ENCODE results near the gene STXBP5L.
"Not testable (repeated sequence)": the region's sequence is repeated elsewhere in the genome, so short reads cannot be mapped to it uniquely, and the experiment has no call there.

The STXBP5L gene

GRCh38 chr3:121362035-121362734 lies 454.2 kb downstream of the STXBP5L start:
- H3K27me3 ChIP-seq (ENCODE audit: low read depth, low read length) = no peaks in the 10 kb centered on the region

GRCh38 chr3:121388308-121388707 lies 480.3 kb downstream of the STXBP5L start:
- H3K9me3 ChIP-seq (ENCODE audit: control insufficient read depth in 1 of 2, low read length in 2 of 2); H3K36me3 ChIP-seq (ENCODE audit: control insufficient read depth in 1 of 2, insufficient read depth in 2 of 2, low read length in 2 of 2); H3K4me1 ChIP-seq (ENCODE audit: control insufficient read depth in 1 of 2, insufficient read depth in 2 of 2, low read length in 2 of 2); H3K27me3 ChIP-seq (ENCODE audit: low read depth, low read length); H3K4me3 ChIP-seq (ENCODE audit: low read depth in 1 of 2, low read length in 2 of 2); H3K27ac ChIP-seq (ENCODE audit: low read length): not testable (repeated sequence)

More at GRCh38 chr3:121362035-121362734, 454.2 kb downstream of the STXBP5L start:
- Histone ChIP-seq H3K36me3 (ENCODE audit: control insufficient read depth in 1 of 2, insufficient read depth in 2 of 2, low read length in 2 of 2) (no peaks in the 10 kb centered on the region), H3K4me3 (ENCODE audit: low read depth in 1 of 2, low read length in 2 of 2) (no peak overlapping the region), H3K4me1 (ENCODE audit: control insufficient read depth in 1 of 2, insufficient read depth in 2 of 2, low read length in 2 of 2) (no peaks in the 10 kb centered on the region), H3K9me3 (ENCODE audit: control insufficient read depth in 1 of 2, low read length in 2 of 2) (no peaks in the 10 kb centered on the region), H3K27ac (ENCODE audit: low read length) (no peak overlapping the region)

GRCh38 chr3:121395967-121396366 lies 488.0 kb downstream of the STXBP5L start:
- not testable (repeated sequence) for H3K36me3 ChIP-seq (ENCODE audit: control insufficient read depth in 1 of 2, insufficient read depth in 2 of 2, low read length in 2 of 2); H3K4me3 ChIP-seq (ENCODE audit: low read depth in 1 of 2, low read length in 2 of 2); H3K4me1 ChIP-seq (ENCODE audit: control insufficient read depth in 1 of 2, insufficient read depth in 2 of 2, low read length in 2 of 2); H3K27ac ChIP-seq (ENCODE audit: low read length); H3K27me3 ChIP-seq (ENCODE audit: low read depth, low read length); H3K9me3 ChIP-seq (ENCODE audit: control insufficient read depth in 1 of 2, low read length in 2 of 2)

DNA sequence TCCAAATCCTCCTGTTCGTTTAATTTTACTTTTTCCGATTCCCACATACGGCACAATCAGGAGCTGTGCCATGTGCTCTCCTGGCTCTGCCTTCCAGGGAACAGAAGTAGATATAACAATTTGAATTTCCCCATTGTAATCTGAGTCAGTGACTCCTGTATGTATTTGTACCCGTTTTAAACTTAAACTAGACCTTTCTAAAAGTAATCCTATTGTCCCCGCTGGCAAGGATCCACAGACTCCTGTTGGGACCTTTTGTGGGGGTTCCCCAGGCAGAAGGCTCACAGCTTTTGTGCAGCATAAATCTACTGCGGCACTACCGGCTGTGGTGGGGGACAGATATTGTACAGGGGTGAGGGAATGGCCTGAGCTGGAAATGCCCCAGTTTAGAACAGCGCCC lies 490.0 kb downstream of the STXBP5L start:
- not testable (repeated sequence) for H3K36me3 ChIP-seq (ENCODE audit: control insufficient read depth in 1 of 2, insufficient read depth in 2 of 2, low read length in 2 of 2); H3K27me3 ChIP-seq (ENCODE audit: low read depth, low read length); H3K4me1 ChIP-seq (ENCODE audit: control insufficient read depth in 1 of 2, insufficient read depth in 2 of 2, low read length in 2 of 2); H3K4me3 ChIP-seq (ENCODE audit: low read depth in 1 of 2, low read length in 2 of 2); H3K9me3 ChIP-seq (ENCODE audit: control insufficient read depth in 1 of 2, low read length in 2 of 2); H3K27ac ChIP-seq (ENCODE audit: low read length)

- Histone ChIP-seq H3K36me3 (ENCODE audit: control insufficient read depth in 1 of 2, insufficient read depth in 2 of 2, low read length in 2 of 2) (no peaks in the 10 kb centered on the region), H3K4me1 (ENCODE audit: control insufficient read depth in 1 of 2, insufficient read depth in 2 of 2, low read length in 2 of 2) (no peaks in the 10 kb centered on the region), H3K9me3 (ENCODE audit: control insufficient read depth in 1 of 2, low read length in 2 of 2) (peaks cover 0 to 4% of the 10 kb centered on the region in 2 donors), H3K27ac (ENCODE audit: low read length) (no peak overlapping the region), H3K4me3 (ENCODE audit: low read depth in 1 of 2, low read length in 2 of 2) (no peak overlapping the region), H3K27me3 (ENCODE audit: low read depth, low read length) (no peaks in the 10 kb centered on the region)
Observed at GRCh38 chr3:121399820-121400219, 491.8 kb downstream of the STXBP5L start.

DNA sequence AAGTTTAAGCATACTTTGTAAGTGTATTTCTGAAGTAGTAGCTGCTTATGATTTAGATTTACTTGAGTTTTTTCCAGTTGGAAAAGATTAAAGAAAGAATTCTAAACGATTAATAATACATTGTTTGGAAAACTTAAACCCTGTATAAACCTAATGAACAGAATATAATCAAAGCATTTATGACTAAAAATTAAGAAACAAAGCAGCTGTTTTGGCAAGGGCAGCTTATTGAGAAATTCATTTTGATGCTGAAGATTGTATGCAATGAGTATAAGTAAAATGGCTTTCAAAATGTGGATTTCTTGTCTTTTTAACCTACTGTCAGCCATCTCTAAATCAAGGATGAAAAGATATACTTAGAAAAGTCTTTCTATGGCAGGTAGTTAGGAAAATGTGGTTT lies 497.6 kb downstream of the STXBP5L start:
- Histone ChIP-seq H3K9me3 (ENCODE audit: control insufficient read depth in 1 of 2, low read length in 2 of 2) (no peaks in the 10 kb centered on the region), H3K27ac (ENCODE audit: low read length) (no peak overlapping the region), H3K36me3 (ENCODE audit: control insufficient read depth in 1 of 2, insufficient read depth in 2 of 2, low read length in 2 of 2) (no peaks in the 10 kb centered on the region), H3K4me3 (ENCODE audit: low read depth in 1 of 2, low read length in 2 of 2) (no peak overlapping the region), H3K4me1 (ENCODE audit: control insufficient read depth in 1 of 2, insufficient read depth in 2 of 2, low read length in 2 of 2) (no peaks in the 10 kb centered on the region), H3K27me3 (ENCODE audit: low read depth, low read length) (no peaks in the 10 kb centered on the region)

GRCh38 chr3:121411523-121411922 lies 503.5 kb downstream of the STXBP5L start:
- no peaks in the 10 kb centered on the region for H3K4me1 ChIP-seq (ENCODE audit: control insufficient read depth in 1 of 2, insufficient read depth in 2 of 2, low read length in 2 of 2)
- no peak overlapping the region for H3K4me3 ChIP-seq (ENCODE audit: low read depth in 1 of 2, low read length in 2 of 2)
- no peak overlapping the region for H3K27ac ChIP-seq (ENCODE audit: low read length)
- H3K36me3 ChIP-seq (ENCODE audit: control insufficient read depth in 1 of 2, insufficient read depth in 2 of 2, low read length in 2 of 2) = no peaks in the 10 kb centered on the region
- H3K9me3 ChIP-seq (ENCODE audit: control insufficient read depth in 1 of 2, low read length in 2 of 2) = no peaks in the 10 kb centered on the region
- H3K27me3 ChIP-seq (ENCODE audit: low read depth, low read length) = no peaks in the 10 kb centered on the region

GRCh38 chr3:121414924-121415323 lies 506.9 kb downstream of the STXBP5L start:
- no peaks in the 10 kb centered on the region for H3K4me1 ChIP-seq (ENCODE audit: control insufficient read depth in 1 of 2, insufficient read depth in 2 of 2, low read length in 2 of 2)
- H3K27me3 ChIP-seq (ENCODE audit: low read depth, low read length) = no peaks in the 10 kb centered on the region
- no peak overlapping the region for H3K4me3 ChIP-seq (ENCODE audit: low read depth in 1 of 2, low read length in 2 of 2)
- no peaks in the 10 kb centered on the region for H3K9me3 ChIP-seq (ENCODE audit: control insufficient read depth in 1 of 2, low read length in 2 of 2)
- H3K27ac ChIP-seq (ENCODE audit: low read length) = no peak overlapping the region
- no peaks in the 10 kb centered on the region for H3K36me3 ChIP-seq (ENCODE audit: control insufficient read depth in 1 of 2, insufficient read depth in 2 of 2, low read length in 2 of 2)

DNA sequence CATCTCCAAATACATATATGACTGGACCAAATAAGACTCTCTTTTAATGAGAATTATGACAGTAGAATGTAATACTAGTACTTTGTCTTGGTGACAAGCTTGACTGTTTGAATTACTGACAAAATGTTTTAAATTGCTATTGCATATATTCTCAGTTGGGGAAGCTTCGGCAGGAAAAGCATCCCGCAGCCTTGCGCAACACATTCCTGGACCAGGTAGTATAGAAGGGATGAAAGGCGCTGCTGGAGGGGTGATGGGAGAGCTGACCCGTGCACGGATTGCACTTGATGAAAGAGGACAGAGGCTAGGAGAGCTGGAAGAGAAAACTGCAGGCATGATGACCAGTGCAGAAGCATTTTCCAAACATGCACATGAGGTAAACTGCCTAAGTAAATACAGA lies 510.2 kb downstream of the STXBP5L start:
- Histone ChIP-seq H3K36me3 (ENCODE audit: control insufficient read depth in 1 of 2, insufficient read depth in 2 of 2, low read length in 2 of 2) (no peaks in the 10 kb centered on the region), H3K9me3 (ENCODE audit: control insufficient read depth in 1 of 2, low read length in 2 of 2) (no peaks in the 10 kb centered on the region), H3K27me3 (ENCODE audit: low read depth, low read length) (no peaks in the 10 kb centered on the region), H3K4me1 (ENCODE audit: control insufficient read depth in 1 of 2, insufficient read depth in 2 of 2, low read length in 2 of 2) (no peaks in the 10 kb centered on the region), H3K27ac (ENCODE audit: low read length) (no peak overlapping the region), H3K4me3 (ENCODE audit: low read depth in 1 of 2, low read length in 2 of 2) (no peak overlapping the region)

- H3K4me3 ChIP-seq (ENCODE audit: low read depth in 1 of 2, low read length in 2 of 2) = no peak overlapping the region
- H3K27ac ChIP-seq (ENCODE audit: low read length) = no peak overlapping the region
- no peaks in the 10 kb centered on the region for H3K27me3 ChIP-seq (ENCODE audit: low read depth, low read length)
- no peaks in the 10 kb centered on the region for H3K36me3 ChIP-seq (ENCODE audit: control insufficient read depth in 1 of 2, insufficient read depth in 2 of 2, low read length in 2 of 2)
- H3K9me3 ChIP-seq (ENCODE audit: control insufficient read depth in 1 of 2, low read length in 2 of 2) = no peaks in the 10 kb centered on the region
- H3K4me1 ChIP-seq (ENCODE audit: control insufficient read depth in 1 of 2, insufficient read depth in 2 of 2, low read length in 2 of 2) = no peaks in the 10 kb centered on the region
Observed at GRCh38 chr3:121424549-121424948, 516.5 kb downstream of the STXBP5L start.

- Histone ChIP-seq H3K9me3 (ENCODE audit: control insufficient read depth in 1 of 2, low read length in 2 of 2) (no peaks in the 10 kb centered on the region), H3K4me3 (ENCODE audit: low read depth in 1 of 2, low read length in 2 of 2) (no peak overlapping the region), H3K36me3 (ENCODE audit: control insufficient read depth in 1 of 2, insufficient read depth in 2 of 2, low read length in 2 of 2) (no peaks in the 10 kb centered on the region), H3K27me3 (ENCODE audit: low read depth, low read length) (no peaks in the 10 kb centered on the region), H3K4me1 (ENCODE audit: control insufficient read depth in 1 of 2, insufficient read depth in 2 of 2, low read length in 2 of 2) (no peaks in the 10 kb centered on the region), H3K27ac (ENCODE audit: low read length) (no peak overlapping the region)
Observed at GRCh38 chr3:121430664-121431215, 522.7 kb downstream of the STXBP5L start.
